ENCODE data around the gene IL1F10. TPM values are rescaled to one million over a fixed set of nuclear protein-coding genes. Genes with fewer than 3 reads are reported as not detected.

The IL1F10 gene
- total and polyA plus RNA-seq, 2 of the 13 experiments (the other 11 are each of a cell fraction or from before 2014, with no cell fraction given), result not detected

- Histone ChIP-seq H3K79me2 (ENCODE audit: insufficient read depth, low read length) (no peaks in the 10 kb centered on the region), H3K4me1 (ENCODE audit: insufficient read depth, low read length) (no peaks in the 10 kb centered on the region), H3K27me3 (ENCODE audit: control insufficient read depth in 1 of 2, insufficient read depth in 2 of 2, low read length in 2 of 2) (peaks cover 0 to 21% of the 10 kb centered on the region in 2 experiments; a peak in 3 of 5 replicates), H3K27ac (ENCODE audit: extremely low read length, insufficient read depth, low read length) (no peak overlapping the region), H4K20me1 (ENCODE audit: insufficient read depth, low read length) (no peaks in the 10 kb centered on the region), H3K9ac (ENCODE audit: insufficient read depth, low read depth, low read length) (no peak overlapping the region), H3K36me3 (replicated peaks in 1 of 2; ENCODE audit: control insufficient read depth in 1 of 2, insufficient read depth in 2 of 2, low read length in 2 of 2) (no peaks in the 10 kb centered on the region), H2AFZ (ENCODE audit: low read length) (no peak overlapping the region), H3K9me3 (ENCODE audit: low read length) (no peaks in the 10 kb centered on the region), H3K4me2 (ENCODE audit: low read depth, low read length) (no peak overlapping the region), H3K4me3 (replicated peaks in 1 of 3; ENCODE audit: insufficient read depth in 1 of 3, low read depth in 2 of 3, low read length in 3 of 3) (no peak overlapping the region)
- ChIA-PET CTCF (ENCODE audit: low intra/inter-chr PET ratio, low total read pairs) (no interaction called here), POLR2A (interaction anchor here (1.6 kb wide), 1 partner anchor 14 kb away, joined by 3 read pairs; no protein-coding TSS in a partner anchor)
- 28% methylated on average over 2 of the region's 2 CpGs for WGBS (ENCODE audit: low lambda C conversion rate)
- intact Hi-C loops (cut with micrococcal nuclease; ENCODE audit: unreplicated experiment) (no loop called here), in situ Hi-C loops (cut with HindIII; ENCODE audit: extremely low pct_ligation_motif_present, low pct_unique_long_range_greater_than_20kb) (no loop called here)
- TF ChIP-seq ARNT (IDR thresholded peaks at IDR 0.05), result no peak
- peak; percentile 92 for TF ChIP-seq ZNF264 (CRISPR knock-in tag; IDR thresholded peaks at IDR 0.05)
- BruUV-seq (replicated peaks), result no TSS peak
- DNase-seq (ENCODE audit: low spot score), result no peak
- no peak for FAIRE-seq
- no peak for ATAC-seq
These were observed 34.4 kb downstream of the IL1F10 start for GRCh38 chr2:113102133-113102532.

- Histone ChIP-seq H3K9me3 (ENCODE audit: low read length) (no peaks in the 10 kb centered on the region), H3K27me3 (ENCODE audit: control insufficient read depth in 1 of 2, insufficient read depth in 2 of 2, low read length in 2 of 2) (peaks cover 0 to 21% of the 10 kb centered on the region in 2 experiments; a peak in 3 of 5 replicates), H3K4me1 (ENCODE audit: insufficient read depth, low read length) (no peaks in the 10 kb centered on the region), H3K4me3 (replicated peaks in 1 of 3; ENCODE audit: insufficient read depth in 1 of 3, low read depth in 2 of 3, low read length in 3 of 3) (no peak overlapping the region), H3K27ac (ENCODE audit: extremely low read length, insufficient read depth, low read length) (no peak overlapping the region), H2AFZ (ENCODE audit: low read length) (no peak overlapping the region), H3K9ac (ENCODE audit: insufficient read depth, low read depth, low read length) (no peak overlapping the region), H3K79me2 (ENCODE audit: insufficient read depth, low read length) (no peaks in the 10 kb centered on the region), H3K4me2 (ENCODE audit: low read depth, low read length) (no peak overlapping the region), H4K20me1 (ENCODE audit: insufficient read depth, low read length) (no peaks in the 10 kb centered on the region), H3K36me3 (replicated peaks in 1 of 2; ENCODE audit: control insufficient read depth in 1 of 2, insufficient read depth in 2 of 2, low read length in 2 of 2) (no peaks in the 10 kb centered on the region)
- intact Hi-C loops (cut with micrococcal nuclease; ENCODE audit: unreplicated experiment), result no loop called here
- 35% methylated on average over 4 of the region's 4 CpGs for WGBS (ENCODE audit: low lambda C conversion rate)
- DNase-seq (ENCODE audit: low spot score) (no peak), FAIRE-seq (no peak), ATAC-seq (no peak)
- ChIA-PET POLR2A (no interaction called here), CTCF (ENCODE audit: low intra/inter-chr PET ratio, low total read pairs) (no interaction called here)
- BruUV-seq (replicated peaks), result no TSS peak
- TF ChIP-seq DNMT3B (CRISPR knock-in tag; conservative IDR thresholded peaks at IDR 0.05) (no peak), ZNF543 (CRISPR knock-in tag; IDR thresholded peaks at IDR 0.05) (peak; percentile 93)
- in situ Hi-C loops (cut with HindIII; ENCODE audit: extremely low pct_ligation_motif_present, low pct_unique_long_range_greater_than_20kb), result no loop called here
These were observed 35.5 kb downstream of the IL1F10 start for GRCh38 chr2:113103277-113103676.

Measured in HepG2 (cell line).